Middle frontal gyrus (tissue), 1 donor: ENCODE results near the gene ALOX5.
"Not testable (repeated sequence)": the region's sequence is repeated elsewhere in the genome, so short reads cannot be mapped to it uniquely, and the experiment has no call there.

Experiments
- DNase-seq: peaks from one replicate; pipeline ENCODE4 v3.0.0-alpha.2; 2015; ENCODE audit warnings: low spot score; ENCODE audit errors: extremely low spot score

The ALOX5 gene

GRCh38 chr10:45374350-45375052 is 485 bp downstream of the ALOX5 start:
- no peak for DNase-seq

GRCh38 chr10:45375101-45375500 is 1.1 kb downstream of the ALOX5 start:
- no peak for DNase-seq

GRCh38 chr10:45375716-45376231 is 1.8 kb downstream of the ALOX5 start:
- no peak for DNase-seq

GRCh38 chr10:45376371-45376801 is 2.4 kb downstream of the ALOX5 start:
- no peak for DNase-seq

- no peak for DNase-seq
Measured at GRCh38 chr10:45377321-45377720, 3.3 kb downstream of the ALOX5 start.

GRCh38 chr10:45377858-45378257 is 3.8 kb downstream of the ALOX5 start:
- no peak for DNase-seq

GRCh38 chr10:45378914-45379726 is 5.1 kb downstream of the ALOX5 start:
- no peak for DNase-seq

- no peak for DNase-seq
Measured at GRCh38 chr10:45379891-45380540, 6.0 kb downstream of the ALOX5 start.

GRCh38 chr10:45380903-45381620 is 7.0 kb downstream of the ALOX5 start:
- no peak for DNase-seq

- DNase-seq, result no peak
Measured at GRCh38 chr10:45382591-45382990, 8.6 kb downstream of the ALOX5 start.

- DNase-seq, result no peak
Measured at GRCh38 chr10:45383682-45384330, 9.8 kb downstream of the ALOX5 start.

GRCh38 chr10:45386657-45387056 is 12.6 kb downstream of the ALOX5 start:
- DNase-seq, result no peak

- no peak for DNase-seq
Measured at GRCh38 chr10:45387096-45387893, 13.3 kb downstream of the ALOX5 start.

- not testable (repeated sequence) for DNase-seq
Measured at GRCh38 chr10:45389671-45390070, 15.7 kb downstream of the ALOX5 start.

GRCh38 chr10:45391636-45392035 is 17.6 kb downstream of the ALOX5 start:
- not testable (repeated sequence) for DNase-seq

- DNase-seq, result no peak
Measured at GRCh38 chr10:45395554-45395953, 21.5 kb downstream of the ALOX5 start.

GRCh38 chr10:45398595-45398994 is 24.6 kb downstream of the ALOX5 start:
- DNase-seq, result no peak

GRCh38 chr10:45399113-45399512 is 25.1 kb downstream of the ALOX5 start:
- no peak for DNase-seq

GRCh38 chr10:45403151-45403550 is 29.1 kb downstream of the ALOX5 start:
- no peak for DNase-seq
